Thyroid gland (tissue), 4 donors: ENCODE measurements around the gene SPATA20. TPM values are rescaled to one million over a fixed set of nuclear protein-coding genes. Genes with fewer than 3 reads are reported as not detected.

Experiments
- DNase-seq, 2 donors: peaks; one replicate each; pipeline ENCODE4 v3.0.0-alpha.2; 2019
- H3K27ac ChIP-seq, 3 donors: fragments of 200-600 bp; sonication (generic); 1 replicate in 2 of 3; 2 replicates in 1 of 3; pipeline ENCODE4 v1.5.1; 2016 to 2019; ENCODE audit warnings: mild to moderate bottlenecking in 1 of 3, moderate library complexity in 1 of 3
- H3K27me3 ChIP-seq: fragments of 200-600 bp; sonication (generic); one replicate; pipeline ENCODE4 v1.5.1; 2019
- H3K36me3 ChIP-seq, 2 donors: fragments of 200-600 bp; sonication (generic); one replicate each; pipeline ENCODE4 v1.5.1; 2016 to 2019
- H3K4me1 ChIP-seq, 2 donors: fragments of 200-600 bp; sonication (generic); one replicate each; pipeline ENCODE4 v1.5.1; 2017 to 2019
- H3K4me3 ChIP-seq, 3 donors: fragments of 200-600 bp; sonication (generic); replicated peaks in 1 of 3; 1 replicate in 2 of 3; 2 replicates in 1 of 3; pipeline ENCODE4 v1.5.1; 2016; ENCODE audit warnings: mild to moderate bottlenecking in 1 of 3
- H3K9me3 ChIP-seq: fragments of 200-600 bp; sonication (generic); one replicate; pipeline ENCODE4 v1.5.1; 2017
- CTCF ChIP-seq, 6 experiments: fragments of 200-600 bp in 3 of 6; fragments of 450-650 bp in 3 of 6; sonication (generic) in 3 of 6; IDR thresholded peaks; one replicate each; pipeline ENCODE4 v1.5.1; 2016 to 2019; ENCODE audit warnings: antibody characterized with exemption in 6 of 6, mild to moderate bottlenecking in 2 of 6, inconsistent platforms in 1 of 6, moderate library complexity in 1 of 6
- POLR2A ChIP-seq, 2 donors: fragments of 450-650 bp; IDR thresholded peaks; one replicate each; pipeline ENCODE4 v1.6.1; 2017; ENCODE audit warnings: antibody characterized with exemption in 2 of 2, mild to moderate bottlenecking in 2 of 2, moderate library complexity in 1 of 2
- WGBS, 2 donors: methylation state at CpG; one replicate each; pipeline ENCODE4 v1.1.5; 2017; 5-methylcytosine and 5-hydroxymethylcytosine counted together
- intact Hi-C: fragments of 100-400 bp; cut with DNase I; formaldehyde crosslinking; loops from one replicate; pipeline ENCODE4 v1.15.1; 2023
- total RNA-seq, 4 donors: library from RNA; depleted of rRNA; stranded (reverse); fragments of >200 nt; gene quantifications; one replicate each; pipeline ENCODE4 v1.2.3, GENCODE V29; 2016

Gene SPATA20
- total RNA-seq, 4 donors from 2014 or later = 94.9 to 177 (median 125) TPM

GRCh38 chr17:50579399-50579798, 32.4 kb downstream of the SPATA20 start:
- no peaks in the 10 kb centered on the region for H3K9me3 ChIP-seq
- H3K27ac ChIP-seq = no peak overlapping the region
- no peaks in the 10 kb centered on the region for H3K36me3 ChIP-seq
- intact Hi-C loops = no loop called here
- 87 to 100% methylated on average over 7 of the region's 7 CpGs for WGBS, 2 donors
- H3K27me3 ChIP-seq = no peaks in the 10 kb centered on the region
- H3K4me3 ChIP-seq = no peak overlapping the region
- H3K4me1 ChIP-seq = no peaks in the 10 kb centered on the region
- TF ChIP-seq CTCF (IDR thresholded peaks at IDR 0.05) (no peak), POLR2A (IDR thresholded peaks at IDR 0.05) (no peak)
- DNase-seq = no peak

- 97% methylated on average over 7 to 9 of the region's 9 CpGs for WGBS, 2 donors
- H3K4me1 ChIP-seq = peaks cover 8 to 9% of the 10 kb centered on the region in 2 donors
These were observed 33.7 kb downstream of the SPATA20 start for GRCh38 chr17:50580646-50581045.

GRCh38 chr17:50581316-50581715, 34.3 kb downstream of the SPATA20 start:
- no peak for DNase-seq
- H3K27me3 ChIP-seq = no peaks in the 10 kb centered on the region
- peaks cover 8 to 16% of the 10 kb centered on the region in 2 donors for H3K4me1 ChIP-seq
- no peaks in the 10 kb centered on the region for H3K36me3 ChIP-seq
- H3K9me3 ChIP-seq = no peaks in the 10 kb centered on the region
- TF ChIP-seq POLR2A (IDR thresholded peaks at IDR 0.05) (no peak), CTCF (IDR thresholded peaks at IDR 0.05) (no peak)
- H3K27ac ChIP-seq = no peak overlapping the region
- no peak overlapping the region for H3K4me3 ChIP-seq
- 93 to 96% methylated on average over 12 of the region's 12 CpGs for WGBS, 2 donors
- intact Hi-C loops = no loop called here

More at GRCh38 chr17:50580646-50581045, 33.7 kb downstream of the SPATA20 start:
- H3K4me3 ChIP-seq = no peak overlapping the region
- no peak overlapping the region for H3K27ac ChIP-seq
- H3K9me3 ChIP-seq = no peaks in the 10 kb centered on the region
- intact Hi-C loops = no loop called here
- DNase-seq = no peak
- H3K27me3 ChIP-seq = no peaks in the 10 kb centered on the region
- H3K36me3 ChIP-seq = no peaks in the 10 kb centered on the region
- TF ChIP-seq CTCF (IDR thresholded peaks at IDR 0.05) = no peak
- no peak for TF ChIP-seq POLR2A (IDR thresholded peaks at IDR 0.05)

GRCh38 chr17:50582741-50583140, 35.8 kb downstream of the SPATA20 start:
- H3K36me3 ChIP-seq = no peaks in the 10 kb centered on the region
- no peaks in the 10 kb centered on the region for H3K9me3 ChIP-seq
- intact Hi-C loops = no loop called here
- WGBS, 2 donors = 97 to 100% methylated on average over 2 of the region's 2 CpGs
- no peaks in the 10 kb centered on the region for H3K27me3 ChIP-seq
- H3K4me3 ChIP-seq = no peak overlapping the region
- no peak for DNase-seq
- H3K27ac ChIP-seq = no peak overlapping the region
- peaks cover 17 to 29% of the 10 kb centered on the region in 2 donors for H3K4me1 ChIP-seq
- TF ChIP-seq CTCF (IDR thresholded peaks at IDR 0.05) (no peak), POLR2A (IDR thresholded peaks at IDR 0.05) (no peak)

- WGBS, 2 donors = 80 to 81% methylated on average over 7 of the region's 7 CpGs
- Histone ChIP-seq H3K9me3 (no peaks in the 10 kb centered on the region), H3K4me1 (peaks cover 26 to 38% of the 10 kb centered on the region in 2 donors), H3K27ac (no peak overlapping the region), H3K4me3 (no peak overlapping the region), H3K36me3 (no peaks in the 10 kb centered on the region), H3K27me3 (no peaks in the 10 kb centered on the region)
- intact Hi-C loops = no loop called here
- TF ChIP-seq CTCF (IDR thresholded peaks at IDR 0.05) = no peak
- TF ChIP-seq POLR2A (IDR thresholded peaks at IDR 0.05) = no peak
- no peak for DNase-seq
These were observed 36.7 kb downstream of the SPATA20 start for GRCh38 chr17:50583641-50584040.
